GM23248 (cell line): ENCODE results near the gene PIK3CD. TPM values are rescaled to one million over a fixed set of nuclear protein-coding genes. Genes with fewer than 3 reads are reported as not detected.

Experiments
- DNase-seq: peaks from one replicate; pipeline ENCODE4 v3.0.0-alpha.2; 2015
- H2AFZ ChIP-seq: fragments of 200-600 bp; sonication (generic); 2 replicates; pipeline ENCODE4 v1.6.1; 2016; ENCODE audit warnings: antibody characterized with exemption
- H3F3A ChIP-seq: fragments of 200-600 bp; sonication (generic); 2 replicates; pipeline ENCODE4 v1.6.1; 2016; ENCODE audit warnings: mild to moderate bottlenecking, antibody characterized with exemption, mixed run types; ENCODE audit not compliant: insufficient read depth
- H3K27ac ChIP-seq: fragments of 200-600 bp; sonication (generic); 2 replicates; pipeline ENCODE4 v1.5.1; 2016; ENCODE audit warnings: mild to moderate bottlenecking
- H3K27me3 ChIP-seq: fragments of 200-600 bp; sonication (generic); replicated peaks from 2 replicates; pipeline ENCODE4 v1.6.1; 2016; ENCODE audit warnings: mild to moderate bottlenecking; ENCODE audit not compliant: insufficient read depth
- H3K36me3 ChIP-seq: fragments of 200-600 bp; sonication (generic); 2 replicates; pipeline ENCODE4 v1.6.1; 2016; ENCODE audit warnings: low read depth, mild to moderate bottlenecking
- H3K4me1 ChIP-seq: fragments of 200-600 bp; sonication (generic); 2 replicates; pipeline ENCODE4 v1.6.1; 2016; ENCODE audit warnings: mild to moderate bottlenecking; ENCODE audit not compliant: insufficient read depth
- H3K4me2 ChIP-seq: fragments of 200-600 bp; sonication (generic); one replicate; pipeline ENCODE4 v1.6.1; 2016; ENCODE audit warnings: mild to moderate bottlenecking; ENCODE audit not compliant: unreplicated experiment
- H3K4me3 ChIP-seq: fragments of 200-600 bp; sonication (generic); 2 replicates; pipeline ENCODE4 v1.5.1; 2016; ENCODE audit warnings: mild to moderate bottlenecking
- H3K79me2 ChIP-seq: fragments of 200-600 bp; sonication (generic); 2 replicates; pipeline ENCODE4 v1.6.1; 2016; ENCODE audit warnings: mild to moderate bottlenecking; ENCODE audit not compliant: insufficient read depth
- H3K9ac ChIP-seq: fragments of 200-600 bp; sonication (generic); 2 replicates; pipeline ENCODE4 v1.6.1; 2016; ENCODE audit warnings: mild to moderate bottlenecking
- H3K9me2 ChIP-seq: fragments of 200-600 bp; sonication (generic); 2 replicates; pipeline ENCODE4 v1.6.1; 2016; ENCODE audit warnings: mixed run types, mild to moderate bottlenecking, moderate library complexity; ENCODE audit not compliant: insufficient read depth
- H3K9me3 ChIP-seq: fragments of 200-600 bp; sonication (generic); one replicate; pipeline ENCODE4 v1.6.1; 2017; ENCODE audit warnings: low read depth
- H4K20me1 ChIP-seq: fragments of 200-600 bp; sonication (generic); 2 replicates; pipeline ENCODE4 v1.6.0; 2016; ENCODE audit not compliant: insufficient read depth
- EZH2 ChIP-seq: fragments of 200-600 bp; sonication (generic); IDR thresholded peaks from 2 replicates; pipeline ENCODE4 v1.6.1; 2018; ENCODE audit warnings: antibody characterized with exemption, mild to moderate bottlenecking; ENCODE audit not compliant: insufficient read depth, poor library complexity, severe bottlenecking
- EZH2phosphoT487 ChIP-seq: fragments of 200-600 bp; sonication (generic); IDR thresholded peaks from 2 replicates; pipeline ENCODE4 v1.6.1; 2018; ENCODE audit warnings: antibody characterized with exemption, moderate library complexity, mild to moderate bottlenecking, low read depth; ENCODE audit not compliant: insufficient read depth
- WGBS, 2 experiments: methylation state at CpG; one replicate each; pipeline ENCODE4 v1.1.6; 2015 to 2017; ENCODE audit warnings: low lambda C conversion rate in 2 of 2, low coverage in 1 of 2; ENCODE audit errors: missing lambda C conversion rate in 2 of 2; 5-methylcytosine and 5-hydroxymethylcytosine counted together
- in situ Hi-C: fragments of 300-500 bp; cut with MboI; formaldehyde crosslinking; loops from 2 replicates; pipeline ENCODE4 v1.15.0; 2020
- polyA plus RNA-seq: library from polyadenylated mRNA; unstranded; fragments of >200 nt; fragmentation: Nextera tagmentation; extraction: Ambion mirVana; gene quantifications from 2 replicates; pipeline ENCODE4 v1.2.1, GENCODE V29; 2016
- total RNA-seq: library from RNA; depleted of rRNA; stranded (reverse); fragments of >200 nt; shearing (Covaris generic); gene quantifications from 2 replicates; pipeline ENCODE4 v1.2.3, GENCODE V29; 2014

The PIK3CD gene
- total and polyA plus RNA-seq, 2 experiments from 2014 or later, result 3.5 to 7.1 TPM

- Histone ChIP-seq H3K79me2 (peaks cover 69% of the 10 kb centered on the region), H3K9ac (no peak overlapping the region), H3K4me2 (no peak overlapping the region), H3K4me3 (no peak overlapping the region), H3K27ac (0 out of 2 replicates have a peak overlapping the region, but pooled peaks have one; percentile 89), H3K9me2 (no peaks in the 10 kb centered on the region), H3F3A (peaks cover 32% of the 10 kb centered on the region), H3K36me3 (no peaks in the 10 kb centered on the region), H3K9me3 (no peaks in the 10 kb centered on the region), H4K20me1 (0 out of 2 replicates have a peak, but pooled peaks cover under 1% of the 10 kb centered on the region), H3K27me3 (no peaks in the 10 kb centered on the region), H2AFZ (no peak overlapping the region), H3K4me1 (peaks cover 21% of the 10 kb centered on the region)
- no peak for DNase-seq
- no peak for TF ChIP-seq EZH2
- TF ChIP-seq EZH2phosphoT487, result no peak
- in situ Hi-C loops, result no loop called here
- 62 to 80% methylated on average over 2 of the region's 2 CpGs for WGBS, 2 experiments
Measured at GRCh38 chr1:9763914-9764313, 112.4 kb downstream of the PIK3CD start.

GRCh38 chr1:9764550-9764949, 113.0 kb downstream of the PIK3CD start:
- no peaks in the 10 kb centered on the region for H3K36me3 ChIP-seq
- no peaks in the 10 kb centered on the region for H4K20me1 ChIP-seq
- H3K4me2 ChIP-seq, result no peak overlapping the region
- H3K4me1 ChIP-seq, result peaks cover 21% of the 10 kb centered on the region
- in situ Hi-C loops, result no loop called here
- no peak overlapping the region for H3K4me3 ChIP-seq
- H3K27ac ChIP-seq, result peak overlapping the region; percentile 89
- no peaks in the 10 kb centered on the region for H3K9me3 ChIP-seq
- peaks cover 32% of the 10 kb centered on the region for H3F3A ChIP-seq
- H3K9ac ChIP-seq, result no peak overlapping the region
- no peak overlapping the region for H2AFZ ChIP-seq
- no peaks in the 10 kb centered on the region for H3K27me3 ChIP-seq
- no peaks in the 10 kb centered on the region for H3K9me2 ChIP-seq
- 73% methylated on average over 3 of the region's 3 CpGs for WGBS, 2 experiments
- no peak for TF ChIP-seq EZH2
- no peak for TF ChIP-seq EZH2phosphoT487
- no peak for DNase-seq
- H3K79me2 ChIP-seq, result peaks cover 62% of the 10 kb centered on the region

- H3F3A ChIP-seq, result peaks cover 32% of the 10 kb centered on the region
- H3K27me3 ChIP-seq, result no peaks in the 10 kb centered on the region
- no peak overlapping the region for H3K4me3 ChIP-seq
- no peaks in the 10 kb centered on the region for H4K20me1 ChIP-seq
- DNase-seq, result peak; percentile 99
- peaks cover 43% of the 10 kb centered on the region for H3K79me2 ChIP-seq
- H3K9me2 ChIP-seq, result no peaks in the 10 kb centered on the region
- 68 to 70% methylated on average over 15 of the region's 15 CpGs for WGBS, 2 experiments
- peak overlapping the region; percentile 39; the same call in 1 of the 2 replicates for H3K9ac ChIP-seq
- peak overlapping the region; percentile 93 for H3K27ac ChIP-seq
- no peak overlapping the region for H2AFZ ChIP-seq
- H3K4me2 ChIP-seq, result no peak overlapping the region
- H3K4me1 ChIP-seq, result peaks cover 21% of the 10 kb centered on the region
- H3K9me3 ChIP-seq, result no peaks in the 10 kb centered on the region
- no peaks in the 10 kb centered on the region for H3K36me3 ChIP-seq
- no peak for TF ChIP-seq EZH2phosphoT487
- TF ChIP-seq EZH2, result no peak
- in situ Hi-C loops, result no loop called here
Measured at GRCh38 chr1:9766759-9767442, 115.4 kb downstream of the PIK3CD start.

DNA sequence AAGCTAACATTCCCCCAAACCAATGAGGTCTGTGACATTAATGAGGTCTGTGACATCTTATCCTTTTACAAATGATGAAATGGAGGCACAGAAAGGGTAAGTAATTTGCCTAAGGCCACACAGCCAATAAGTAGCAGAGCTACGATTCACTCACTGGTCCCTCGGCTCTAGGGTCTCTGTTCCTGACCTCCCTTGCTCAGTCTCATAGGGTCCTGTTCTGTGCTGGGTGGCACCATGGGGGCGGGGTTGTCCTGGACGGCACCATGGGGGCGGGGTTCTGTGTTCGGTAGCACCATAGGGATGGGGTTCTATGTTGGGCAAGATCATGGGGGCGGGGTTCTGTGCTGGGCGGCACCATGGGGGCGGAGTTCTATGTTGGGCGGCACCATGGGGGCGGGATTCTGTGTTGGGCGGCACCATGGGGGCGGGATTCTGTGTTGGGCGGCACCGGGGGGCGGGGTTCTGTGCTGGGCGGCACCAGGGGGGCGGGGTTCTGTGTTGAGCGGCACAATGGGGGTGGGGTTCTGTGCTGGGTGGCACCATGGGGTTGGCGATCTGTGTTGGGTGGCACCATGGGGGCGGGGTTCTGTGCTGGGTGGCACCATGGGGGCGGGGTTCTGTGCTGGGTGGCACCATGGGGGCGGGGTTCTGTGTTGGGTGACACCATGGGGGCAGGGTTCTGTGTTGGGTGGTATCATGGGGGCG, 116.6 kb downstream of the PIK3CD start:
- Histone ChIP-seq H3K36me3 (0 out of 2 replicates have a peak, but pooled peaks cover 8% of the 10 kb centered on the region), H3K4me3 (no peak overlapping the region), H3F3A (peaks cover 32% of the 10 kb centered on the region), H3K79me2 (peaks cover 37% of the 10 kb centered on the region), H3K9me3 (no peaks in the 10 kb centered on the region), H2AFZ (no peak overlapping the region), H3K27ac (no peak overlapping the region), H3K4me2 (no peak overlapping the region), H3K4me1 (peaks cover 21% of the 10 kb centered on the region), H4K20me1 (no peaks in the 10 kb centered on the region), H3K9ac (no peak overlapping the region), H3K9me2 (no peaks in the 10 kb centered on the region), H3K27me3 (no peaks in the 10 kb centered on the region)
- TF ChIP-seq EZH2phosphoT487, result no peak
- no peak for TF ChIP-seq EZH2
- WGBS, 2 experiments, result 93 to 97% methylated on average over 6 to 24 of the region's 24 CpGs
- in situ Hi-C loops, result no loop called here
- DNase-seq, result no peak
